Measurements from ENCODE around the gene KLHL33.

DNA sequence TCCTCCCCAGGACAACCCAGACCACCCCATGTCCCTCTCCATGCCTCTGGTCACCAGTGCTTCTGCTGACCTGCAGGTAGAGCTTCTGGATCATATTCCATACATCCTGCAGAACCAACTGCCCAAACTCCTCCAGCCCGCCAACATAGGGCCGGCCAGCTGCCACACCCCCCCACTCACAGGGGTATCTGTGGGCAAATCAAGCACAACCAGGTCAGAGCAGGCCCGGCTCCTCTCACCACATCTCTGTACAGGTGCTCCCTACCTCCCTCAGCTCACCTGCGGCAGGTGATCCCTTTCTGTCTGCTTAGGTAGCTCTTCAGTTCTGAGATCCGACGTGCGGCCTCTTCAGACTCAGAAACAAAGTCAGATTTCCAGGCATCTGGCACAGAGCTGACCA lies 51.6 kb downstream of the KLHL33 start:
- TF ChIP-seq POLR2AphosphoS5 (IDR thresholded peaks at IDR 0.05) (no peak), EP300 (IDR thresholded peaks at IDR 0.05) (no peak)
- TF ChIP-seq, protein P1, sequence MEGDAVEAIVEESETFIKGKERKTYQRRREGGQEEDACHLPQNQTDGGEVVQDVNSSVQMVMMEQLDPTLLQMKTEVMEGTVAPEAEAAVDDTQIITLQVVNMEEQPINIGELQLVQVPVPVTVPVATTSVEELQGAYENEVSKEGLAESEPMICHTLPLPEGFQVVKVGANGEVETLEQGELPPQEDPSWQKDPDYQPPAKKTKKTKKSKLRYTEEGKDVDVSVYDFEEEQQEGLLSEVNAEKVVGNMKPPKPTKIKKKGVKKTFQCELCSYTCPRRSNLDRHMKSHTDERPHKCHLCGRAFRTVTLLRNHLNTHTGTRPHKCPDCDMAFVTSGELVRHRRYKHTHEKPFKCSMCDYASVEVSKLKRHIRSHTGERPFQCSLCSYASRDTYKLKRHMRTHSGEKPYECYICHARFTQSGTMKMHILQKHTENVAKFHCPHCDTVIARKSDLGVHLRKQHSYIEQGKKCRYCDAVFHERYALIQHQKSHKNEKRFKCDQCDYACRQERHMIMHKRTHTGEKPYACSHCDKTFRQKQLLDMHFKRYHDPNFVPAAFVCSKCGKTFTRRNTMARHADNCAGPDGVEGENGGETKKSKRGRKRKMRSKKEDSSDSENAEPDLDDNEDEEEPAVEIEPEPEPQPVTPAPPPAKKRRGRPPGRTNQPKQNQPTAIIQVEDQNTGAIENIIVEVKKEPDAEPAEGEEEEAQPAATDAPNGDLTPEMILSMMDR (IDR thresholded peaks at IDR 0.05) = no peak

All from esophagus muscularis mucosa (tissue), 4 donors.